ENCODE results near the gene KRT86.

DNA sequence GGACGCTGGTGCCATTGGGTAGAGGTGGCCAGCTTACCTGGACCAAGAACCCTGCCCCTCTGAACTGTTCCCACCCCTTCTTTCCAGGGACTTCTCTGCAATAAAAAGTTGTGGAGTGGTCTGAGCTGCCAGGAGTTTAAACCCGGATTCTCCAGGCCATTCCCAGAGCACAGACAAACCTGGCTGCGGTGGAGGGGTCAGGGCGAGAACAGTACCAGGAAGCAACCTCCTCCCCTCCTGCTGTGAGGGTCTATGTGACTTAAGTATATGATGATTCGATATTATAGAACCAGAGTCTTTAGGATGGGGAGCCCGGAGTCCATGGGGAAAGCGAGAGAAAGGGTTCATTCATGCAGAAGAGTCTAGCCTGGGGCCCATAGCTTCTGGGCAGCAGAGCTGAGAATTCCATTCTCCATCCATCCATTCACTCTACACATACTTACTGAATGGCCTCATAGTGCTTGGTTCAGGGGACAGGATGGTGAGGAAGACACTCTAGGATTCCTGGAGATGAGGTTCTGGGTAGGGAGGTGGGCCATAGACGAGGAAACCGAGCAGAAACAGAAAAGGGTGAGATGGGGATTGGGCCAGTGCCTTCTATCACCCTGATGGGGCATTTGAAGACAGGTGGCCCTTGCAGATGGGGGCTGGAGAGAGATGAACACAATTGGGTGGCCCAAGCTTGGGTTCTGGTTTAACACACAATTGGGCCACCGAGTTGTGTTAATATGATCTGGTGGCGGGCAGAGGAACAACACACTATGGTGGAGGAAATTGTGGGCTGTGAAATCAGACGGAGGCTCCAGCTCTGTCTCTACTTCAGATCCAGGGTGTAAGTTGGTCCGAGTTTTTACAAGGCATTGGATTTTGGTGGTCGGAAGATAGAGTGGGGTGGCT is 5.2 kb downstream of the KRT86 start:
- no peak for TF ChIP-seq POLR2A (IDR thresholded peaks at IDR 0.05)
- TF ChIP-seq, protein P1, sequence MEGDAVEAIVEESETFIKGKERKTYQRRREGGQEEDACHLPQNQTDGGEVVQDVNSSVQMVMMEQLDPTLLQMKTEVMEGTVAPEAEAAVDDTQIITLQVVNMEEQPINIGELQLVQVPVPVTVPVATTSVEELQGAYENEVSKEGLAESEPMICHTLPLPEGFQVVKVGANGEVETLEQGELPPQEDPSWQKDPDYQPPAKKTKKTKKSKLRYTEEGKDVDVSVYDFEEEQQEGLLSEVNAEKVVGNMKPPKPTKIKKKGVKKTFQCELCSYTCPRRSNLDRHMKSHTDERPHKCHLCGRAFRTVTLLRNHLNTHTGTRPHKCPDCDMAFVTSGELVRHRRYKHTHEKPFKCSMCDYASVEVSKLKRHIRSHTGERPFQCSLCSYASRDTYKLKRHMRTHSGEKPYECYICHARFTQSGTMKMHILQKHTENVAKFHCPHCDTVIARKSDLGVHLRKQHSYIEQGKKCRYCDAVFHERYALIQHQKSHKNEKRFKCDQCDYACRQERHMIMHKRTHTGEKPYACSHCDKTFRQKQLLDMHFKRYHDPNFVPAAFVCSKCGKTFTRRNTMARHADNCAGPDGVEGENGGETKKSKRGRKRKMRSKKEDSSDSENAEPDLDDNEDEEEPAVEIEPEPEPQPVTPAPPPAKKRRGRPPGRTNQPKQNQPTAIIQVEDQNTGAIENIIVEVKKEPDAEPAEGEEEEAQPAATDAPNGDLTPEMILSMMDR (IDR thresholded peaks at IDR 0.05 in 8 of 11, conservative IDR thresholded peaks at IDR 0.05 in 3 of 11) = no peak

All from spleen (tissue), 7 donors.